Ovary (tissue), 3 donors: ENCODE results near the gene CCNB1IP1.

Experiments used
- CTCF ChIP-seq, 3 donors: fragments of 450-650 bp in 2 of 3; fragments of 200-600 bp in 1 of 3; IDR thresholded peaks; one replicate each; pipeline versions ENCODE4 v1.5.1 to v1.8.0; 2016 to 2022; ENCODE audit warnings: antibody characterized with exemption in 3 of 3, mild to moderate bottlenecking in 1 of 3
- EP300 ChIP-seq: sonication (generic); formaldehyde crosslinking; IDR thresholded peaks from one replicate; pipeline ENCODE4 v1.6.1; 2017; ENCODE audit warnings: antibody characterized with exemption
- POLR2A ChIP-seq: fragments of 450-650 bp; IDR thresholded peaks from one replicate; pipeline ENCODE4 v1.6.1; 2017; ENCODE audit warnings: antibody characterized with exemption, mild to moderate bottlenecking, moderate library complexity
- donor health status: DM: no; HTN: no; CAD: no.

DNA sequence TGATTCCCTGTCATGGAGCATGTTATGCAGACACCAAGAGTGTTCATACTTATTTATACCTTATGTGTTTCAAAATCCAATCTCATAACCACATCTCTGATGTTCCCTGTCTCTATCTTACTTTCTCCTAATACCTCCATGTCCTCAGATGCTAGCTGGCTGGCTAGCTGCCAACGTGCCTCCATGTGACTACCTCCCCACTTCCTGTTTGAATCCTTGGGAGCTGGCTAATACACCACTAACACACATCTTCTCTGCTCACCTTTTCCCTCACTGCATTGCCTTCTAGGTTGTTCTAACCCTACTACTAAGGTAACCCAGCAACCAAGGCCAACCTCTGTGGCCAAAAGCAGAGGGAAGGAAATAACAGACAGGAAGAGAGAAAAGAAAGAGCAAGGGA is 54.7 kb downstream of the CCNB1IP1 start:
- TF ChIP-seq POLR2A, result no peak
- no peak for TF ChIP-seq CTCF (IDR thresholded peaks at IDR 0.05)
- TF ChIP-seq EP300, result no peak
